Thyroid gland (tissue), 4 donors: ENCODE results near the gene GNPTG. TPM values are rescaled to one million over a fixed set of nuclear protein-coding genes. Genes with fewer than 3 reads are reported as not detected.
"Not testable (repeated sequence)": the region's sequence is repeated elsewhere in the genome, so short reads cannot be mapped to it uniquely, and the experiment has no call there.

Experiments
- DNase-seq, 2 donors: peaks; one replicate each; pipeline ENCODE4 v3.0.0-alpha.2; 2019
- H3K27ac ChIP-seq, 3 donors: fragments of 200-600 bp; sonication (generic); 1 replicate in 2 of 3; 2 replicates in 1 of 3; pipeline ENCODE4 v1.5.1; 2016 to 2019; ENCODE audit warnings: mild to moderate bottlenecking in 1 of 3, moderate library complexity in 1 of 3
- H3K27me3 ChIP-seq: fragments of 200-600 bp; sonication (generic); one replicate; pipeline ENCODE4 v1.5.1; 2019
- H3K36me3 ChIP-seq, 2 donors: fragments of 200-600 bp; sonication (generic); one replicate each; pipeline ENCODE4 v1.5.1; 2016 to 2019
- H3K4me1 ChIP-seq, 2 donors: fragments of 200-600 bp; sonication (generic); one replicate each; pipeline ENCODE4 v1.5.1; 2017 to 2019
- H3K4me3 ChIP-seq, 3 donors: fragments of 200-600 bp; sonication (generic); replicated peaks in 1 of 3; 1 replicate in 2 of 3; 2 replicates in 1 of 3; pipeline ENCODE4 v1.5.1; 2016; ENCODE audit warnings: mild to moderate bottlenecking in 1 of 3
- H3K9me3 ChIP-seq: fragments of 200-600 bp; sonication (generic); one replicate; pipeline ENCODE4 v1.5.1; 2017
- POLR2A ChIP-seq, 2 donors: fragments of 450-650 bp; IDR thresholded peaks; one replicate each; pipeline ENCODE4 v1.6.1; 2017; ENCODE audit warnings: antibody characterized with exemption in 2 of 2, mild to moderate bottlenecking in 2 of 2, moderate library complexity in 1 of 2
- WGBS, 2 donors: methylation state at CpG; one replicate each; pipeline ENCODE4 v1.1.5; 2017; 5-methylcytosine and 5-hydroxymethylcytosine counted together
- intact Hi-C: fragments of 100-400 bp; cut with DNase I; formaldehyde crosslinking; loops from one replicate; pipeline ENCODE4 v1.15.1; 2023
- total RNA-seq, 4 donors: library from RNA; depleted of rRNA; stranded (reverse); fragments of >200 nt; gene quantifications; one replicate each; pipeline ENCODE4 v1.2.3, GENCODE V29; 2016
- TF ChIP-seq, protein P1 (sequence below), 6 experiments: fragments of 200-600 bp in 3 of 6; fragments of 450-650 bp in 3 of 6; sonication (generic) in 3 of 6; IDR thresholded peaks; one replicate each; pipeline ENCODE4 v1.5.1; 2016 to 2019; ENCODE audit warnings: antibody characterized with exemption in 6 of 6, mild to moderate bottlenecking in 2 of 6, inconsistent platforms in 1 of 6, moderate library complexity in 1 of 6

Gene GNPTG
- total RNA-seq, 4 donors from 2014 or later: 53.6 to 121 (median 70.0) TPM

DNA sequence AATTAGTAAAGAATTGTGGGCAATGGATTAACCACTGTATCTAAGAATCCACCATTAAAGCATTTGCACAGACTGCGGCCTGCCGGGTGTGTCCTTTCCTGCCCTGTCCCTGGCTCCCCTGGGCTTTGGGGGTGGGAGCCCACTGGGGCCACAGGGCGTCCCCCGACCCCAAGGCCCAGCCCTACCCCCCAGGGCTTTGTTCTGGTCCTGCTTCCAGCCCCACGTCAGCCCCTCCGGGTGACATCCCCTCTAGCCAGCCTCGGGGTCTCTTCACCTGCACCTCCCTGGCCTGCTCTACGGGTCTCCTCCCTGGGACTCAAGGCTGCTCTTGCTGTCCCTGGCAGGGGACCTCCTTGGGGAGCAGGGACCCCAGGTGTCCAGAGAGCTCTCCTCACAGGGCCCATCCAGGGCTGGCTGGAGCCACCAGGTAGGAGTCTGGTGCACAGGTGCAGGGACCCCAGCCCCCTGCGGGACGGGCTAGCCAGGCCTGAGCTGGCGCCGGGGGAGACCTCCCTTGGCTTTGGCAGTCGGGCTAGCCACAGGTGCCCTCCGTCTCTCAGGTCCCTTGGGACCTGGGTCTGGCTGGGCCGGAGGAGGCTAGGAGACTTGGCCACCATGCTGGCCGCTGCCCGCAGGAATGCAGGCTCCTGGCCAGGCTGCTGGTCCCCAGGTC, 24.6 kb upstream of the GNPTG start:
- no peak for DNase-seq
- Histone ChIP-seq H3K36me3 (peaks cover 23 to 27% of the 10 kb centered on the region in 2 donors), H3K9me3 (no peaks in the 10 kb centered on the region), H3K27me3 (no peaks in the 10 kb centered on the region), H3K4me3 (no peak overlapping the region), H3K27ac (no peak overlapping the region), H3K4me1 (peaks cover 9 to 11% of the 10 kb centered on the region in 2 donors)
- 76 to 91% methylated on average over 7 to 10 of the region's 17 CpGs for WGBS, 2 donors
- TF ChIP-seq, protein P1, sequence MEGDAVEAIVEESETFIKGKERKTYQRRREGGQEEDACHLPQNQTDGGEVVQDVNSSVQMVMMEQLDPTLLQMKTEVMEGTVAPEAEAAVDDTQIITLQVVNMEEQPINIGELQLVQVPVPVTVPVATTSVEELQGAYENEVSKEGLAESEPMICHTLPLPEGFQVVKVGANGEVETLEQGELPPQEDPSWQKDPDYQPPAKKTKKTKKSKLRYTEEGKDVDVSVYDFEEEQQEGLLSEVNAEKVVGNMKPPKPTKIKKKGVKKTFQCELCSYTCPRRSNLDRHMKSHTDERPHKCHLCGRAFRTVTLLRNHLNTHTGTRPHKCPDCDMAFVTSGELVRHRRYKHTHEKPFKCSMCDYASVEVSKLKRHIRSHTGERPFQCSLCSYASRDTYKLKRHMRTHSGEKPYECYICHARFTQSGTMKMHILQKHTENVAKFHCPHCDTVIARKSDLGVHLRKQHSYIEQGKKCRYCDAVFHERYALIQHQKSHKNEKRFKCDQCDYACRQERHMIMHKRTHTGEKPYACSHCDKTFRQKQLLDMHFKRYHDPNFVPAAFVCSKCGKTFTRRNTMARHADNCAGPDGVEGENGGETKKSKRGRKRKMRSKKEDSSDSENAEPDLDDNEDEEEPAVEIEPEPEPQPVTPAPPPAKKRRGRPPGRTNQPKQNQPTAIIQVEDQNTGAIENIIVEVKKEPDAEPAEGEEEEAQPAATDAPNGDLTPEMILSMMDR (IDR thresholded peaks at IDR 0.05): no peak
- intact Hi-C loops: no loop called here

DNA sequence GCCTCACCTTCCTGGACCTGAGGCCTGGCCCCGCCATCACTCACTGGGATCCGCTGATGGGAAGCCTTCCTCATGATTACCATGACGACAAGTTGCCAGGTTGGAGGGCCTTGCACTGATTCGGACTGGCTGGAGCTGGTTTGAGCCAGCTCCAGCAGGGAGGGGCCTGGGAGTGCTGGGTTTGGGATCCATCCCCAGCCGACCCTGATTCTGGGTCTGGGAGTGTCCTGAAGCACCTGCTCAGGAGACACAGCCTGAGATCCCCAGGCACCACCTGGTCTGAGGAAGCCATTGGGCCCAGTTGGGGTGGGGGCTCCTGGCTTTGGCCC, 24.1 kb upstream of the GNPTG start:
- Histone ChIP-seq H3K36me3 (peaks cover 23 to 27% of the 10 kb centered on the region in 2 donors), H3K9me3 (no peaks in the 10 kb centered on the region), H3K4me3 (no peak overlapping the region), H3K27me3 (no peaks in the 10 kb centered on the region), H3K4me1 (peaks cover 11 to 16% of the 10 kb centered on the region in 2 donors), H3K27ac (no peak overlapping the region)
- no peak for DNase-seq
- intact Hi-C loops: no loop called here
- TF ChIP-seq, protein P1 (IDR thresholded peaks at IDR 0.05): no peak
- no peak for TF ChIP-seq POLR2A (IDR thresholded peaks at IDR 0.05)
- 50 to 59% methylated on average over 2 to 5 of the region's 5 CpGs for WGBS, 2 donors

- peaks cover 11 to 22% of the 10 kb centered on the region in 2 donors for H3K4me1 ChIP-seq
- H3K9me3 ChIP-seq, H3K4me3 ChIP-seq, H3K27me3 ChIP-seq, DNase-seq, H3K27ac ChIP-seq, intact Hi-C loops: not testable (repeated sequence)
- H3K36me3 ChIP-seq: peaks cover 22 to 27% of the 10 kb centered on the region in 2 donors
- WGBS, 2 donors: 87 to 94% methylated on average over 14 to 16 of the region's 20 CpGs
Observed at GRCh38 chr16:1328136-1328535, 23.6 kb upstream of the GNPTG start.

DNA sequence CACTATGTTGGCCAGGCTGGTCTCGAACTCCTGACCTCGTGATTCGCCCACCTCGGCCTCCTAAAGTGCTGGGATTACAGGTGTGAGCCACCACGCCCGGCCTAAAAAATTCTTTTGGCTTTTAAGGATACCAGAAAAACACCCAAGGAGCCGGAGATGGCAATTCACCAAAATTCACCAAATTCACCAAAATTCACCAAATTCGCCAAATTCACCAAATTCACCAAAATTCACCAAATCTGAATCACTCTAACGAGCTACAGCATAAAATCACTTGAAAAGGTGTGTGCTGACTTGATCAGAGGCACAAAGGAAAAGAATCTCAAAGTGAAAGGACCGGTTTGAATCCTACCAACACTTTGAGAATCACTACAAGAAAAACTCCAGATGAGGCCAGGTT, 22.8 kb upstream of the GNPTG start:
- DNase-seq, intact Hi-C loops, H3K9me3 ChIP-seq, H3K27me3 ChIP-seq, H3K27ac ChIP-seq, H3K4me3 ChIP-seq: not testable (repeated sequence)
- WGBS, 2 donors: 92 to 95% methylated on average over 10 of the region's 10 CpGs
- Histone ChIP-seq H3K36me3 (peaks cover 14 to 18% of the 10 kb centered on the region in 2 donors), H3K4me1 (peaks cover 11 to 30% of the 10 kb centered on the region in 2 donors)

DNA sequence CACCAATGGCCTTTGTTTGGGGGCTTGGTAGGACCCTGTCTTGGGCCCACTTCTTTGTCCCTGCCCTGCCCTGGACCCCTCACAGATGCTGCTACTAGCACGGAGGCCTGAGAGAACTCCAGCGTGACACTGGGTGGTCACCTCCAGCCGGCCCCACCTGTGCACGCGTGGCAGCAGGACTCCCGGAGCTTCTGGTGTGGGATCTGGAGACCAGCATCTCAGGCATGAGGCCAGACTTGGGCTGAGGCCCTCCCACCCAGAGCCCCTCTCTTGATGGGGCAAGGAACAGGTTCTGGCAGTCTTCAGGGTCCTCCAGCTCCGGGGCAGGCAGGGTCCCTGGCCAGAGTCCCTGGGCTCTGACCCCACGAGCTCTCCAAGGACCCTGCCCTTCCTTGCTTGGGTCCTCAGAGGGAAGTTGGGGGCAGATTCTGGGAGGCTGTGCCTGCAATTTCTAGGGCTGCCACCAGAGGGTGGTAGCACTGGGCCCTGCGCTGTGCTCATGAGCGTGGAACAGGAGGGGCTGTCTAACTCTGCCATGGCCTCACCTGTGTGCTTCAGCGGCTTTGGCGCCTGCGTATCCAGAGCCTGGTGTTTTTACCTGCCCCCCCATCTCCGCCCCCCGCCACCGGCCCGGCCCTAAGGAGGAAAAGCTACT, 21.3 kb upstream of the GNPTG start:
- 55 to 94% methylated on average over 6 to 8 of the region's 17 CpGs for WGBS, 2 donors
- Histone ChIP-seq H3K36me3 (peaks cover 2 to 4% of the 10 kb centered on the region in 2 donors), H3K4me3 (no peak overlapping the region), H3K27ac (no peak overlapping the region), H3K27me3 (peaks cover 9% of the 10 kb centered on the region), H3K4me1 (peaks cover 14 to 35% of the 10 kb centered on the region in 2 donors), H3K9me3 (no peaks in the 10 kb centered on the region)
- DNase-seq: no peak
- TF ChIP-seq, protein P1 (IDR thresholded peaks at IDR 0.05): peak in 1 of 6 experiments; percentile 18
- TF ChIP-seq POLR2A (IDR thresholded peaks at IDR 0.05): no peak
- intact Hi-C loops: no loop called here
